Neural cell (in vitro differentiated cells): Measurements from ENCODE around the gene KCNQ1OT1. TPM values are rescaled to one million over a fixed set of nuclear protein-coding genes. Genes with fewer than 3 reads are reported as not detected.

ENCODE experiments used
- H2AFZ ChIP-seq: fragments of 200-600, 300-800 bp; sonication (generic), shearing (Covaris generic); 2 replicates; pipeline ENCODE4 v1.6.0; 2014; ENCODE audit warnings: low read depth, mild to moderate bottlenecking, antibody characterized with exemption, low read length, moderate library complexity
- H3F3A ChIP-seq: fragments of 200-600 bp; shearing (Covaris generic); 2 replicates; pipeline ENCODE4 v1.6.1; 2016; ENCODE audit warnings: mild to moderate bottlenecking, moderate library complexity, mixed read lengths, antibody characterized with exemption, low read length; ENCODE audit not compliant: insufficient read depth, poor library complexity, severe bottlenecking
- H3K27ac ChIP-seq: fragments of 200-600, 300-800 bp; sonication (generic), shearing (Covaris generic); 2 replicates; pipeline ENCODE4 v1.5.1; 2014; ENCODE audit warnings: mild to moderate bottlenecking, low read length, moderate library complexity
- H3K27me3 ChIP-seq: fragments of 300-800, 200-600 bp; sonication (generic), shearing (Covaris generic); 2 replicates; pipeline ENCODE4 v1.6.0; 2014; ENCODE audit warnings: mild to moderate bottlenecking, low read depth, low read length, moderate library complexity; ENCODE audit not compliant: insufficient read depth
- H3K36me3 ChIP-seq: fragments of 300-800, 200-600 bp; sonication (generic), shearing (Covaris generic); 2 replicates; pipeline ENCODE4 v1.5.1; 2014; ENCODE audit warnings: mild to moderate bottlenecking, antibody characterized with exemption, low read length, moderate library complexity; ENCODE audit not compliant: insufficient read depth
- H3K4me2 ChIP-seq: fragments of 300-800, 200-600 bp; sonication (generic), shearing (Covaris generic); 2 replicates; pipeline ENCODE4 v1.6.0; 2014; ENCODE audit warnings: mild to moderate bottlenecking, low read length
- H3K4me3 ChIP-seq: fragments of 300-800, 200-600 bp; sonication (generic), shearing (Covaris generic); 2 replicates; pipeline ENCODE4 v1.5.1; 2014; ENCODE audit warnings: mild to moderate bottlenecking, low read length, moderate library complexity
- H3K79me2 ChIP-seq: fragments of 200-600 bp; shearing (Covaris generic); replicated peaks from 2 replicates; pipeline ENCODE4 v1.6.0; 2014; ENCODE audit warnings: mild to moderate bottlenecking, low read length, moderate library complexity; ENCODE audit not compliant: insufficient read depth
- H3K9ac ChIP-seq: fragments of 300-800, 200-600 bp; sonication (generic), shearing (Covaris generic); 2 replicates; pipeline ENCODE4 v1.6.1; 2016; ENCODE audit warnings: mild to moderate bottlenecking, low read length, mixed read lengths
- H3K9me2 ChIP-seq: fragments of 200-600 bp; shearing (Covaris generic); 2 replicates; pipeline ENCODE4 v1.6.1; 2016; ENCODE audit warnings: mild to moderate bottlenecking, low read length, mixed read lengths; ENCODE audit not compliant: insufficient read depth
- H3K9me3 ChIP-seq: fragments of 200-600, 300-800 bp; sonication (generic), shearing (Covaris generic); 2 replicates; pipeline ENCODE4 v1.6.1; 2016; ENCODE audit warnings: mild to moderate bottlenecking, mixed run types, low read length, moderate library complexity, mixed read lengths
- H4K20me1 ChIP-seq: fragments of 200-600 bp; shearing (Covaris generic); 2 replicates; pipeline ENCODE4 v1.6.1; 2016; ENCODE audit warnings: mild to moderate bottlenecking, mixed run types; ENCODE audit not compliant: insufficient read depth
- CTCF ChIP-seq: fragments of 450-650 bp; IDR thresholded peaks from 2 replicates; pipeline ENCODE4 v1.5.1; 2014; ENCODE audit warnings: antibody characterized with exemption, mild to moderate bottlenecking, moderate library complexity; ENCODE audit not compliant: poor library complexity, severe bottlenecking
- EP300 ChIP-seq: fragments of 450-650 bp; conservative IDR thresholded peaks from 2 replicates; pipeline ENCODE4 v1.6.1; 2014; ENCODE audit warnings: antibody characterized with exemption, mild to moderate bottlenecking, moderate library complexity; ENCODE audit not compliant: poor library complexity, severe bottlenecking
- EZH2 ChIP-seq: fragments of 200-600, 300-800 bp; shearing (Covaris generic), sonication (generic); IDR thresholded peaks from 2 replicates; pipeline ENCODE4 v1.6.1; 2014; ENCODE audit warnings: antibody characterized with exemption, low read length, borderline replicate concordance, mild to moderate bottlenecking; ENCODE audit not compliant: insufficient read depth, poor library complexity, severe bottlenecking
- MXI1 ChIP-seq: fragments of 450-650 bp; conservative IDR thresholded peaks from 2 replicates; pipeline ENCODE4 v1.6.1; 2014; ENCODE audit warnings: antibody characterized with exemption, mild to moderate bottlenecking; ENCODE audit not compliant: poor library complexity, severe bottlenecking
- POLR2AphosphoS5 ChIP-seq: IDR thresholded peaks from 2 replicates; pipeline ENCODE4 v1.6.1; 2012
- RAD21 ChIP-seq: fragments of 450-650 bp; conservative IDR thresholded peaks from 2 replicates; pipeline ENCODE4 v1.6.1; 2014; ENCODE audit warnings: antibody characterized with exemption, mild to moderate bottlenecking, moderate library complexity
- REST ChIP-seq: IDR thresholded peaks from 2 replicates; pipeline ENCODE4 v1.6.1; 2012; ENCODE audit warnings: borderline replicate concordance
- SMC3 ChIP-seq: fragments of 450-650 bp; conservative IDR thresholded peaks from 2 replicates; pipeline ENCODE4 v1.6.1; 2014; ENCODE audit warnings: antibody characterized with exemption, mild to moderate bottlenecking, moderate library complexity; ENCODE audit not compliant: poor library complexity
- TAF1 ChIP-seq: IDR thresholded peaks from 2 replicates; pipeline ENCODE4 v1.6.1; 2012; ENCODE audit warnings: low read depth
- polyA plus RNA-seq: library from polyadenylated mRNA; depleted of rRNA; stranded (reverse); fragments of >200 nt; gene quantifications from 2 replicates; pipeline ENCODE4 v1.2.3, GENCODE V29; 2014

The KCNQ1OT1 gene
- polyA plus RNA-seq, 1 donor from 2014 or later: 0.12 TPM

GRCh38 chr11:2701230-2701629 lies 1.4 kb upstream of the KCNQ1OT1 start:
- no peak overlapping the region for H3K9ac ChIP-seq
- H3K9me2 ChIP-seq: no peaks in the 10 kb centered on the region
- peaks cover 25% of the 10 kb centered on the region for H3K79me2 ChIP-seq
- no peaks in the 10 kb centered on the region for H4K20me1 ChIP-seq
- no peak overlapping the region for H3K4me2 ChIP-seq
- no peak for TF ChIP-seq SMC3
- TF ChIP-seq EZH2: no peak
- H3K9me3 ChIP-seq: no peaks in the 10 kb centered on the region
- no peak overlapping the region for H3K27ac ChIP-seq
- no peaks in the 10 kb centered on the region for H3F3A ChIP-seq
- H3K4me3 ChIP-seq: peak overlapping the region; percentile 82
- H3K27me3 ChIP-seq: no peaks in the 10 kb centered on the region
- no peaks in the 10 kb centered on the region for H3K36me3 ChIP-seq
- no peak overlapping the region for H2AFZ ChIP-seq

- Histone ChIP-seq H3F3A (no peaks in the 10 kb centered on the region), H3K27ac (peak overlapping the region; percentile 66), H2AFZ (peak overlapping the region; percentile 51), H3K9ac (peak overlapping the region; percentile 80), H3K79me2 (peaks cover 25% of the 10 kb centered on the region), H3K4me2 (no peak overlapping the region), H3K4me3 (peak overlapping the region; percentile 82), H3K27me3 (no peaks in the 10 kb centered on the region), H4K20me1 (no peaks in the 10 kb centered on the region), H3K9me3 (no peaks in the 10 kb centered on the region), H3K9me2 (no peaks in the 10 kb centered on the region), H3K36me3 (no peaks in the 10 kb centered on the region)
- TF ChIP-seq RAD21 (no peak), EP300 (no peak), CTCF (no peak), EZH2 (no peak), MXI1 (no peak), TAF1 (no peak), POLR2AphosphoS5 (no peak), REST (peak; percentile 6)
These were observed 819 bp upstream of the KCNQ1OT1 start for GRCh38 chr11:2700415-2701211.
